Activated CD8-positive, alpha-beta memory T cell treated with anti-CD3 and anti-CD28 coated beads for 48 hours (primary cell): ENCODE measurements around the gene NID1.
"Not testable (repeated sequence)": the region's sequence is repeated elsewhere in the genome, so short reads cannot be mapped to it uniquely, and the experiment has no call there.

Source experiments
- DNase-seq, 3 experiments: peaks; one replicate each; pipeline ENCODE4 v3.0.0-alpha.2; 2020; ENCODE audit warnings: low read depth in 2 of 3, low spot score in 2 of 3

NID1 gene

DNA sequence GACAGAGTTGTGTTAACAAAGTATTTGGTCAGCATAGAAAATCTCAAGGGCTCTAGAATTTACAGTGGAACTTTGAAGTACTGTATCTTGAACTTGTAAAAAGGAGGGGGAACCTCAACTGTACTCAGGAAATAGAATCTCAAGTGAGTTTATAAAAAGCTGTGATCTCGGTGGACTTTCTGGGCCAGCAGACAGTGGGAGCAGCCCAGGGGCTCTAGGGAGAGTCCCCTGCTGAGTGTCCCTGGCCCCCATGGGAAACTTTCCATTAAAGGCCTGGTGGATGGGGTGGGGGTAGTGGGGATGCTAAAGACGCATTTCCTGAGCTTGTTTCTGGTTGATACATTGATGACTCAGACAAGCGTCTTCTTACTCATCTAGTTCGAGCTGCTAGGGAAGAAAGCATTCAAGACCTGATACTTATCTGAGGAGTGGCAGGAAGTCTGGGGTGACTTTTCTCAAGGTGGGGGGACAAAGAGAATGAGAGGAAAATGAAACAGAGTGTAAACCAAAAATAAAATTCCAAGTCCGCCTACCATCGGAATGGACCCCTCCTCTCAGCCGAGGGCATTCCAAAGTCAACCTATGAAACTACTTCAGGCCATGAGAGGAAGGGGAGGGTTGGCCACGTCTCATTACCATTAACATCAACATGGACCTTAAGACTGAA, 65.5 kb downstream of the NID1 start:
- peak; percentile 36 to 52 (median 49) for DNase-seq

DNA sequence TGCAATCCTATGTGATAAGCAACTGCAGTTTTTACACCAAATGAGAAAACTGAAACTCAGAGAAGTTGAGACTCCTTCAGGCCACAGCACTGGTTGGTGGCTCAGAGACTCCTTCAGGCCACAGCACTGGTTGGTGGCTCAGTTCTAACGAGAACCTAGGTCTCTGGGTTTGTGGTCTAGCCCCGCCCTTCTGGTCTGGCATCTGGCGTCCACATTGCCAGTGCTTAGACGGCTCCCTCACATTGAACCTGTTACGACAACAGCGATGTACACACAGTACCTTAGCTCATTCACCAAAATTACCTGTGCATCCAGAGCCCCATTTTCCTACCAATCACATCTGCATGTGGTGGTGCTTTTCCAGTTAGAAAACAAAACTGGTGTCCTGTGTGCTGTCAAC, 66.1 kb downstream of the NID1 start:
- DNase-seq: peak; percentile 12 to 24 (median 16)

DNA sequence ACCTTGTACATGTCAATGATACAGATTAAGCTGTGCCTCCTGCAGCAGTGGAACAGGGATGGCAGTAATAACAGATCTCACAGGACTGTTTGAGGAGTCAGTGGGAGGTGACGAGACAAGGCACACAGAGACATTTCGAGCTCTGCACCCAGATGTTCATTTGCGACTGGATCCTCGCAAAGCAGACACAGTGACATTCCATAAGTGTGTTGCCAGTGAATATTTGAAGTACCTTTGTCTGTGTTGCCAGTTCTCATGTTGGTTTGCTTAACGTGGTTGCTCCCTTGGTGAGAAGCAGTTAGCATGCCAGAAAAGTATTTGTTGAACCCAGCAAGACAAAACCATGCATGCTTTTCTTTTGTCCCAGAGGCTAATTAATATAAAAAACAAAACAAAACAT, 67.0 kb downstream of the NID1 start:
- no peak for DNase-seq

DNA sequence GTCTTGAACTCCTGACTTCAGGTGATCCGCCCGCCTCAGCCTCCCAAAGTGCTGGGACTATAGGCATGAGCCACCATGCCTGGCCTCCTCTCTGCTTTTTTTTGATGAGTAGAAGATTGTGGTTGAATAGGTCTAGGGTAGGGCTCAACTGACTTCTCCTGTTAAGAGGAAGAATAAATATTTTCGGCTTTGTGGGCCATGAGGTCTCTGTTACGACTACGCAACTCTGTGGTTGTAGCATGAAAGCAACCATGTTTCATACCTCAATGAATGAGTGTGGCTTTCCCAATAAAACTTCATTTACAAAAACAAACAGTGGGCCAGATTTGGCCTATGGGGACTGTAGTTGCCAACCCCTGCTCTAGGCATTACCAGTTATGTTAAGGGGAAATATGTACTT, 67.8 kb downstream of the NID1 start:
- DNase-seq: no peak

DNA sequence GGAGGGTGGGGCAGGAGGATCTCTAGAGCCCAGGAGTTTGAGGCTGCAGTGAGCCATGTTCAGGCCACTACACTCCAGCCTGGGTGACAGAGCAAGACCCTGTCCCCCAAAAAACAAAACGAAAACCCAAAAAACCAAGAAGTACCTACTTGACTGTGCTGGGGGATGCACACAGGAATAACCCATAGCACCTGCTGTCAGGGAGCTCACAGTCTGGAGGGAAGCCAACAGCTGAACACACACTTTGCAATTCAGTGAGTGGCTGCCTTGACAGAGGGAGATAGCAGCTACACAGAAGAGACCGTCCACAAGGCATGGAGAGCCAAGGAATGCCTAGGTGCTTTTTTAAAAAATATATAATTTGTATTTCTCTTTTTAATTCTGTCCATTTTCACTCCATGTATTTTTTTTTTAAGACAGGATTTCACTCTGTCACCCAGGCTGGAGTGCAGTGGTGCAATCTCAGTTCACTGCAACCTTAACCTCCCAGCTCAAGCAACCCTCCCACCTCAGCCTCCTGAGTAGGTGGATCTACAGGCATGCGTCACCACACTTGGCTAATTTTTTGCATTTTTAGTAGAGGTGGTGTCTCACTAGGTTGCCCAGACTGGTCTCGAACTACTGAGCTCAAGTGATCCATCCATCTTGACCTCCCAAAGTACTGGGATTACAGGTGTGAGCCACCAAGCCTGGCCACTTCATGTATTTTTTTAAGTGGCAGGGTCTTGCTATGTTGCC, 68.7 kb downstream of the NID1 start:
- no peak for DNase-seq

DNA sequence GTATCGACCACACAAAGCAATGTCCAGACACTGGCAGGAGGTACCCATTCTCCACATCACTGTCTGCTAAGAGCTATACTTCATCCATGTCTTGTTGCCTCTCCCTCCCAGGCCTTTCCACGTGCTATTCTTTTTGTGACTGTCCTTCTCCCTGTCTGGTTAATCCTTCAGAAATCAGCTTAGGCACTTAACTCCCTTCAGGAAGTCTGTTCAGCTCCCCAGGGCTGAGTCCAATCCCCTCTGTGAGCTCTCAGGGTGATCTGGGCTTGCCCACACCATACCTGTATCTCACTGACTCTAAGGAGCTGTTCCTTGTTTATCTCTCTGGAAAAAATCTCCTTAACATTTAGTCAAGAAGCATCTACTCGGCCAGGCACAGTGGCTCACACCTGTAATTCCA, 69.4 kb downstream of the NID1 start:
- no peak for DNase-seq

DNA sequence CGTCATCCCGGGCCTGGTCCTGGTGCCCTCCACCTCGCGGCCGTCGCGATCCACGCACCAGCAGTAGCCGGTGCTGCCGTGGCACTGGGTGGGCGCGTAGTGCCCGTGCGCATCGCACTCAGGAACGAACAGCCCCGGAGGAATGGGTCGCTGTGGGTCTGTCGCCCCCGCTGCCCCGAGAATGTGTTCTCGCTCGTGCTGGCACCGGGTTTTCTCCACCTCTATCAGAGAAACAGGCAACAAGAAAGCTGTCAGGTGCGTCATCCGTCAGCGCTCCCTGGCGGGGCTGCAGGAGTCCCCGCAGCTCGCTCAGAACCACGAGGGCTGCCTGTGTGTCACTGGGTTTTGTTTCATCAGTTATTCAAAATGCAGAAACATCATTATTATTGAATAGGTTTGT, 71.2 kb downstream of the NID1 start:
- DNase-seq: no peak

DNA sequence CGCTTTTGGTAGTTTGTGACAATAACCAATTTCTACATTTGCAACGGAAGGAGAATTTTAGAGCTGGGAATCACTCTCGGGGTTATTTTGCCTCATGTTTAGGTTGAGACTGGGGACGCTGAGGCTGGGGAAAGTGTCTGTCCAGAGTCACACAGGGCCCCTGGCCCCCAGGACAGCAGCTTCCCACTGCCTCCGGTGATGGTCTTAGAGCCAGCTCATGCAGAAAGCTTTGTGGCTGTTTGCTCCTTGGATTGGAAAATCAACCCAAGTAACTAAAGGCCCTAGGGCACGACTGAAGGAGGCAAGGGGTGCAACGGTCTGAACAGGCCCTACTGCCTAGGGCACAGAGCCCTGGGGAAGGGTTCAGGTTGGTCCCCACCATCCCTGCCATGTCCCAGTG, 72.0 kb downstream of the NID1 start:
- DNase-seq: no peak

DNA sequence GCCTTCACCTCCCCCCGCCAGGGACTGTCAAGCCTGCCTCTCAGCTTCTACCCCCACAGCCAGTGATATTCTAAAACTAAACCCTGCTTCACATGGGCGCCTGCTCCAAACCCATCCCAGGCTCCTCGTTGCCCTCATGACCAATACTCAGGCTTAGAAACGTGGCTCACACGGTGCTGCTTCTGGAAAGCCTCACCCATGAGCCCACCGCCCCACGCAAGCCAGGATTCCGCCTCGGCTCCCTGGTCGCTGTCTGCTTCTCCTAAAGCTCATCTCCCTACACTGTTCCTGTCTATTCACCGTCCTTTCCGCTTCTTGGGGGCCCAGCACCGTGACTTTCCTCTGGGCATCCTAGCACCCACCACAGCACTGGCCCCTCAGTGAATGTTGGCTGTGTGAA, 72.5 kb downstream of the NID1 start:
- DNase-seq: no peak

DNA sequence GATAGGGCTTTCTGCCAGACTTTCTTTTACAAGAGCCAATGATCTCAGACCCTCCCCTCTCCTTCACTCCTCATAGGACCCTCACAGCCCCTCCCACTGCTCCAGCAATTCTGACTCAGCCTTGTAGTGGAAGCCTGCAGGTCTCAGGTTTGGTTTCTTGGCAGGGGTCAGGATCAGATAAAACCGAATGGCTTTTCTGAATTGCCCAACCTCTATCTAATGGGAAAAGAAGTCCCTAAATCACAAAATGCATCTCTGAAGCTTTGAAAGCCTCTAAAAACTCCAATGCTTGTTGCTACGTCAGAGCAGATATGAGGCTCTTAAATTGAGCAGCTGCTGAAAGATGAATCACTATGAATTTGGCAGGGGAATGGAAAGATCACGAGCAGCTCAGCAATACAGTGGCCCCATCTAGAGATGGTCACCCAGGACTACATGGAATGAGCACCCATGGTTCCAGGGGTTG, 74.5 kb downstream of the NID1 start:
- no peak for DNase-seq

DNA sequence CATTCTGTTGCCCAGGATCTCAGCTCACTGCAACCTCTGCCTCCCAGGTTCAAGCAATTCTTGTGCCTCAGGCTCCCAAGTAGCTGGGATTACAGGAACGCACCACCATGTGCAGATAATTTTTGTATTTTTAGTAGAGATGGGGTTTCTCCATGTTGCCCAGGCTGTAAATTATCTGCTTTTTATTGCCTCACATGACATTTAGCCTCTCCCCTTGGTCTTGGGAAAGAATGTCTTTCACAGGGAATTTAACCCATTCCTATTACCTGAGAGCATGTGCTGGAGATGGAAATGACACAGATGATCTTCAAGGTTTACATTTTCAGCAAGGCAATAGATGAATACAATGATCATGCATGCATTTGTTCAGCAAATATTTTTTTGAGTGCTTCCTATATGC, 75.8 kb downstream of the NID1 start:
- DNase-seq: no peak

DNA sequence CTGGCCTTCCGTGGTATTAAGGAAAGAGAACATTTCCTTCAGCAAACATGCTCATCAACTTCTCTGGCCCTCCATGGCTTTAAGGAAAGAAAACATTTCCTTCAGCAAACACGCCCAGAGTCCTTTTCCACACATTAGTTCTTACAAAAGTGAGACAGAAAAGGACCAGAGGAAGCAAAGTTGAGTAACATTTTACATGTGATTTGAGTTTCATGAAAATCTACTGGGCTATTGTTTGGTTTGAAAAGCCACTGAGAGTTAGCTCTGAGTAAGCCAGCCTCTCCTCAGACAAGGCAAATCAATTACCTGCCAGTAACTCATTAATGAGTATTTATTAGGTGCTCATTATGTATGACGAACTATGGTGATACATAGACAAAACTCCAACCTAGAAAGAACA, 78.0 kb downstream of the NID1 start:
- DNase-seq: no peak

DNA sequence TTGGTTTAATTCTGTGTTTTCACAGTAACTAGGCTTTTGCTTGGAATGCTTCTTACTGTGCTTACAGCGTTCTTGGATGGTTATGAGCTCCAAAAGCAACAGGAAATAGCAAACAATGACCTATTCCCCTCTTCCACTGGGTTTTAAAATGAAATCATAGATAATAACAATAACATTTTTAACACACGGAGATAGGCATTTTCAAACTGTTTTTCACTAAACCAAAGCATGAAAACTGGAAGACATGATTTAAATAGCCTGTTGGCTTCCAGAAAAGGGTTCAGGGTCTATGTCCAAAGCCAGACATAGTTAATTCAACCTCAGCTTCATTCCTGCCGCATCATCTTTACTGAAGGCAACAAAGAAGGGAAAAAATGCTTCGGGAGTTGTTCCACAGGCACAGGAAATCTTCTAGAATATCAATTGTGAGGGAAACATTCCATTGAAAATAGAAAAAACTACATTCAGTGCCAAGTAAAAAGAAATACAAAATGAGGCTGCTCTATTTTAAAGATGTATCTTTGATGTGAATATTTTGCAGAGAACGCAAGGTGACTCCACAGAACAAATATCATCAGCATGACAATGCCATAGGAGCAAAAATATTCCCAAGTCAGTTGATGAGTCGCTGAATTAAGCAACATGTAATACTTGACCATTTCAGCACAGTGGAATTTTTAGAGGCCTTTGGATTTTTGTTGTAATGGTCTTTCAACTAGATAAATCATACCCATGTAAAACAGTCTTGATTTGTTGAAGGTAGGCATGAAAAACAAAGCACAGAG, 80.7 kb downstream of the NID1 start:
- no peak for DNase-seq

DNA sequence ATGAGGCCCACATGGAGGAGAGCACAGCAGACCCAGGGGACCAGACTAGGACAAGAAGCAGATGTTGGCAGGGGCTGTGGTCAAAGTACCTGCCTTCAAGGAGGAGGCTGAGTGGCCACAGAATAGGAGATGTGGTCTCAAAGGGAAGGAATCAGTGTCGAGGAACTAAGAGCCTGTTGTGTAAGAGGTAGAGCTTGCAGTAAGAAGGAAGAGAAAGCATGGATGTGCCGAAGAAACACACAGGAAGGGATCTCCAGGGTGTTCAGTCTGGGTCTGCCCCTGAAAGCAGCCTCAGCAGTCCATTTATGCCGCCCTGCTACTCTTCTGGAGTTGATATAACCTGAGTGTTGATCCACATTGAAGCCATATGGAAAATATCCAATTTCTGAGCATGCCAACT, 83.9 kb downstream of the NID1 start:
- no peak for DNase-seq

DNA sequence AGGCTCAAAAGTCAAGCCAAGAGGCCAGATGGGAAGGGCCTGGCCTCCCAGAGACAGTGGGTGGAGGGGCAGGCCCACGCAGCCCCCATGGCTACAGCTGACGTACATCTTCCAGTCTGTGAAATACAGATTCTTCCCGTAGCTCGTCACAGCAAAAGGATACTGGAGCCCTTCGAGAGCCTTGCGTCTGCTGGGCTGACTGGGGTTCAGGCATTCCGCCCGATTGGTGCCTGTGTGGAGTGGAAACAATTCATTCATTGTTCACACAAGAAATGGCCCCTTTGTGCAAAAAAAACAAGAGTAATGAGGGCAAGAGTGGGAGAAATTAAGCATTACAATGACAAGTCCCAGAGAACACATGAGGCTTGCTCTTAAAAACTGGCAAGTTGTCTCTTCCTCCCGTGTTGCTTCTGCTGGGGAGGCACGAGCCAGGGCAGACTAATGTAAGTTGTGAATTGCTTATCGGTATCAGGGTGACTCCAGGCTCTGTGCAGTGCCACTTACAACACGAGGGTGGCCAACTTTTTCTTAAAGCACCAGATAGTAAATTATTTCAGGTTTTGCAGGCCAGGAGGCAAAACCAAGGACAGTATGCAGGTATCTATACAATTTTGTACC, 85.1 kb downstream of the NID1 start:
- DNase-seq: no peak

DNA sequence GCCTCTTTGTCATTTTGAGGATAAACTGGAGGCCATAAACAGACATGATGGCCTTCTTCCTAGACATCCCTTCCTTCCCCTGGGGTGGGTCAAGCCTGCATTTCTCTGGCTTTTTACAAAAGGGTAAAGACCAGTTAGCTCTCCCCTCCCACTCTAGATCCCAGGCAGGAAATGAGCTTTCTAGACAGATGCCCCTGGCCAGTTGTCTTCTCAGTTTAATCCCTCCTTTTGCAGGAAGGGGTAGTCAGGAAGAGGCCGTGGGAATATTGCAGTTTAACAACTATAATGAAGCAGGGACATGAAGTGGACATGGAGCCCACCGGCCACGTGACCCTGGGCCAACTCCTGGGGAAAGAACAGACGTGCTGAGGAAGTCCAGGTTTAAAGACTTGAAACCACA, 85.7 kb downstream of the NID1 start:
- no peak for DNase-seq

DNA sequence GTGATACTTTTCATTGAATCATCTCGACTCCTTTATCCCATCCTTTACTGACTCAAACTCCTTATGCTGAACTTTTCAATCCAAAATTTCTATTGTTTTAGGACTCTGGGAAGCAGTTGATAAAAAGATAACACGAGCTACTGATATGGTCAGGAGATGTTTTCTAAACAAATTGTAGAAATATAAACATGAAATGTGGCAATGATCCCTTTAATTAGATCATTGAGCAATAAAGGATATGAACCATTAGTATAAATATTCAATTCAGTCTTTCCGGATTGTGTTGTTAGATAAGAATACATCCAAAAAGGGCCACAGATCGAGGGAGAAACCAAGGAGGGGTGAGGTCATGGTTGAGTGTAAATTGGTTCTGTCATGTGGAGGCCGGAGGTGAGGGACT, 88.4 kb downstream of the NID1 start:
- DNase-seq: no peak

DNA sequence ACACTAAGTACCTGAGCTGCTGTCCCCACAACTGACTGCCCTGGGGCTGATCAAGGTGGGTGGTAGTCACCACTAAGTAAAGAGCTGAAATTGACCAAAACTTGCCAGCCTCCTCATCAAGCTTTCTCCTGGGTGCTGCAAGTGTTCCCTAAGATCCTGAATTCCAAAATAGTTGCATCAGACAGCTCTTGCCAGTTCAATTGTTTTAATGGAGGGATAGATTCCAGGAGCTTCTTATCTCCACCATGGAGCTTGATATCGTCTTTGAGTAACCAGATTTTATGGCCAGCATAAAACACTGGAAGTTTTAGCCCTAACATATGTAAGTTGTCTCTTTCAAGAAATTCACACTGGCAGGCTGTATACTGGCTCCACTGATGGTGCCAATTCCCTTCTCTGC, 90.3 kb downstream of the NID1 start:
- no peak for DNase-seq

DNA sequence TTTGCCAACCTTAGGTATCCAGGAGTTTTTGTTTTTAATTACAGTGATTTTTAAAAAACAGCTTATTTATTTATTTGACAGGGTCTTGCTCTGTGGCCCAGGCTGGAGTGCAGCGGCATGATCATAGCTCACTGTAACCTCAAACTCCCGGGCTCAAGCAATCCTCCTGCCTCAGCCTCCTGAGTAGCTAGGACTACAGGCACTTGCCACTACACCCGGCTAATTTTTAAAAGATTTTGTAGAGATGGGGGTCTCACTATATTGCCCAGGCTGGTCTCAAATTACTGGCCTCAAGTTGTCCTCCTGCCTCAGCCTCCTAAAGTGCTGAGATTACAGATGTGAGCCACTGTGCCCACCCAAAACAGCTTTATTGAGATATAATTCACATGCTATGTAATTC, 92.2 kb downstream of the NID1 start:
- not testable (repeated sequence) for DNase-seq

DNA sequence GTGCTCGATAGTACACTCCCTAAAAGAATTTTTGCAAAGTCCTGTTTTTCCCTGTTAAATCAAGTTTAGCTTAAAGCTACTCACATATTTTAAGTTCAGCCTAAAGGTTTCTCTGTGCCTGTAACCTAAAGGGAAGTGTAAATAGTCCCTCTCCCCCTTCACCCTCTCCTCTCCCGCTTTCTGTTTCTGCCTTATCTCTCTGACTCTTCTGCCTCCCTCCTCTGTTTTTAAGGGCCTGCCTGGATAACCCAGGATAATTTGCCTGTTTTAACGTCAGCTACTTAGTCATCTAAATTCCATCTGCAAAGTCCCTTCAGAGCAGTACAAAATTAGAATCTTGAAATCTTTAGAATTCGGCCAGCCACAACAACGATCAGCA, 92.6 kb downstream of the NID1 start:
- DNase-seq: no peak

DNA sequence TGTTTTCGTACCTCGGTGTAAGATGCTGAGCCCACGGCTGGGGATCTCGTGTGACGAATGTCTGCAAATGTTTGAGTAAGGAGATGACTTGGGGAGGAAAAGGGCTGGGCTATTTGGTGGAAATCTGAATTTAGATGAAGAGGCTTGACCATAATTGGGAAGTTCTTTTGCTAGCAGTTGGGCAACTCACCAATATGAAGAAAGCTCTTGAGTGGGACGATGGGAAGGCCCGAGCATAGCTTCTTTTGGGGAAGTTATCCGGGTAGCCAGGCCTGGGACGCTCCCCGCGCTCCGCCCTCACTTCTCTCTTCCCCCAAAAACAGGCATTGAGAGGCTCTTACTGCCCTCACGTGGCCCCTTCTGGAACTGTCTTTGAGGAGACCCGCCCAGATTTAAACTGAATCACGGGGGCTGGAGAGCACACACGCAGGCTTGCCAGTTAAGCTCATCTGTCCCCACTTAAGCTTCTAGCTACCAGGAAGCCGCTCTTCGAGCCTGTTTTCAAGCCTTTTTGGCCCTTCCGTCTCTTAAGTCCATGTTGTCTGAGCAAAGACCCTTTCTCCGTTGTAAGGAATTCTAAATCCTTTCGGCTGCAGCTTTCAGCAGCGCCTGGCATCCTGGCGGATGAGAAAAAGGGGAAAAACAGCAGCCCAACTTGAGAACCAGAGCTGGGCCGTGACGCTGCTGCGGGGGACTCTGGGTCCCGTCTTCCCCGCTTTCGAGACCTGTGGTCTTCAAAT, 93.1 kb downstream of the NID1 start:
- peak; percentile 76 to 85 (median 77) for DNase-seq
